ENCODE measurements around the gene FAM228B.
"Not testable (repeated sequence)": the region's sequence is repeated elsewhere in the genome, so short reads cannot be mapped to it uniquely, and the experiment has no call there.

DNA sequence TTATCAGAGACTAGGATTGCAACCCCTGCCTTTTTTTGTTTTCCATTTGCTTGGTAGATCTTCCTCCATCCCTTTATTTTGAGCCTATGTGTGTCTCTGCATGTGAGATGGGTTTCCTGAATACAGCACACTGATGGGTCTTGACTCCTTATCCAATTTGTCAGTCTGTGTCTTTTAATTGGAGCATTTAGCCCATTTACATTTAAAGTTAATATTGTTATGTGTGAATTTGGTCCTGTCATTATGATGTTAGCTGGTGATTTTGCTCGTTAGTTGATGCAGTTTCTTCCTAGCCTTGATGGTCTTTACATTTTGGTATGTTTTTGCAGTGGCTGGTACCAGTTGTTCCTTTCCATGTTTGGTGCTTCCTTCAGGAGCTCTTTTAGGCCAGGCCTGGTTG is 73.9 kb downstream of the FAM228B start:
- TF ChIP-seq, protein P1, sequence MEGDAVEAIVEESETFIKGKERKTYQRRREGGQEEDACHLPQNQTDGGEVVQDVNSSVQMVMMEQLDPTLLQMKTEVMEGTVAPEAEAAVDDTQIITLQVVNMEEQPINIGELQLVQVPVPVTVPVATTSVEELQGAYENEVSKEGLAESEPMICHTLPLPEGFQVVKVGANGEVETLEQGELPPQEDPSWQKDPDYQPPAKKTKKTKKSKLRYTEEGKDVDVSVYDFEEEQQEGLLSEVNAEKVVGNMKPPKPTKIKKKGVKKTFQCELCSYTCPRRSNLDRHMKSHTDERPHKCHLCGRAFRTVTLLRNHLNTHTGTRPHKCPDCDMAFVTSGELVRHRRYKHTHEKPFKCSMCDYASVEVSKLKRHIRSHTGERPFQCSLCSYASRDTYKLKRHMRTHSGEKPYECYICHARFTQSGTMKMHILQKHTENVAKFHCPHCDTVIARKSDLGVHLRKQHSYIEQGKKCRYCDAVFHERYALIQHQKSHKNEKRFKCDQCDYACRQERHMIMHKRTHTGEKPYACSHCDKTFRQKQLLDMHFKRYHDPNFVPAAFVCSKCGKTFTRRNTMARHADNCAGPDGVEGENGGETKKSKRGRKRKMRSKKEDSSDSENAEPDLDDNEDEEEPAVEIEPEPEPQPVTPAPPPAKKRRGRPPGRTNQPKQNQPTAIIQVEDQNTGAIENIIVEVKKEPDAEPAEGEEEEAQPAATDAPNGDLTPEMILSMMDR (IDR thresholded peaks at IDR 0.05) = not testable (repeated sequence)
- TF ChIP-seq ZFX (IDR thresholded peaks at IDR 0.05; ENCODE audit: borderline replicate concordance) = not testable (repeated sequence)
